GM19467 (cell line): Measurements from ENCODE around the gene CFAP119.

ENCODE experiments used
- ATAC-seq: cut with Tn5 transposase; IDR thresholded peaks from one replicate; pipeline ENCODE4 v1.9.1; 2021; ENCODE audit warnings: mild to moderate bottlenecking, moderate library complexity; ENCODE audit not compliant: unreplicated experiment

The CFAP119 gene

DNA sequence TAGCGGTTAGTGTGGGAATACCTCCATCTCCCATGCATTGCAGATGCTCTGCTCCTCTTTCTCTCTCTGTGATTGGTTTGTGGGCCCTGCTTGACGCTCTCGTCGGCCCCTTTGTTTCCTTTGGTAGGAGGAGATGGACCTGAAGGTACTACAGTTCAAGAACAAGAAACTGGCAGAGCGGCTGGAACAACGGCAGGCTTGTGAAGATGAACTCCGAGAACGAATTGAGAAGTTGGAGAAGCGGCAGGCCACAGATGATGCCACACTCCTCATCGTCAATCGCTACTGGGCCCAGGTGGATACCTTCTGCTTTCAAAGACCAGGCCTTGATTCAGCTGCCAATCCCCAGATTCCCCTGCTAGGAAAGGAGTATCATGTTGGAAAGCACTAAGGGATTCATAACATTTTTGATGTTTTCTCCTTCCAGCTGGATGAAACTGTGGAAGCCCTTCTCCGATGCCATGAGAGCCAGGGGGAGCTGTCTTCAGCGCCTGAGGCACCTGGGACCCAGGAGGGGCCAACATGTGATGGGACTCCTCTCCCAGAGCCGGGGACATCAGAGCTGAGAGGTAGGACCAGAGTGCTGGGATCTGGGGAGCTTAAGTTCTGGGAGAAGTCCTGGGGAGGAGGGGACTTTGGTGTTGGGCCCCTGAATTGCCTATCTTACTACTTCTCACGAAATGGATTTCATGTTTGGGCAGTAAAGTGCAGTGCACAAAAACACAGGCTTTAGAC, 1.3 kb upstream of the CFAP119 start:
- no peak for ATAC-seq

DNA sequence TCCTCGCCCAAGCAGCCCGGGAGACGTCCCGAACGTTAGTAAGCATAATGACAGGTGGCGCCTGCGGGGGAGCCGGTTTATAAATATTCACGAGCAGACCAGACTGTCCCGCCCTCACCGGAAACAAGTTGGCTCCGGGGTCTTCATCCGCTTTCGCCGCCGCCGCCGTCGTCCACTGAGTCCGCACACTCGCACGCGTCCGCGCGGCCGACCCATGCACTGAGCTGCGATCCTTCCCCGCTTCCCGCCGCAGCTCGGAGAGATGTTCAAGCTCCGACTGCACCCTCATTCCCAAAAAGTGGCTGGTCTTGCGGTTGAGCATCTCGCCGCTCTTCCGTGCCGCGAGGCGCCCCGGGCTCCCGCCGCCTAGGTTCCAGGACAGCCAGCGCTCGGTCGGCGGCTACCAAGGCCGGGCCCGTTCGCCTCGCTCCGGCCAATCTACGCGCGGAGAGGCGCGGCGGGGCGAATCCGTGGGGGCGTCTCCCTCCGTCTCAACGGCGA, 385 bp downstream of the CFAP119 start:
- ATAC-seq = peak; percentile 25

DNA sequence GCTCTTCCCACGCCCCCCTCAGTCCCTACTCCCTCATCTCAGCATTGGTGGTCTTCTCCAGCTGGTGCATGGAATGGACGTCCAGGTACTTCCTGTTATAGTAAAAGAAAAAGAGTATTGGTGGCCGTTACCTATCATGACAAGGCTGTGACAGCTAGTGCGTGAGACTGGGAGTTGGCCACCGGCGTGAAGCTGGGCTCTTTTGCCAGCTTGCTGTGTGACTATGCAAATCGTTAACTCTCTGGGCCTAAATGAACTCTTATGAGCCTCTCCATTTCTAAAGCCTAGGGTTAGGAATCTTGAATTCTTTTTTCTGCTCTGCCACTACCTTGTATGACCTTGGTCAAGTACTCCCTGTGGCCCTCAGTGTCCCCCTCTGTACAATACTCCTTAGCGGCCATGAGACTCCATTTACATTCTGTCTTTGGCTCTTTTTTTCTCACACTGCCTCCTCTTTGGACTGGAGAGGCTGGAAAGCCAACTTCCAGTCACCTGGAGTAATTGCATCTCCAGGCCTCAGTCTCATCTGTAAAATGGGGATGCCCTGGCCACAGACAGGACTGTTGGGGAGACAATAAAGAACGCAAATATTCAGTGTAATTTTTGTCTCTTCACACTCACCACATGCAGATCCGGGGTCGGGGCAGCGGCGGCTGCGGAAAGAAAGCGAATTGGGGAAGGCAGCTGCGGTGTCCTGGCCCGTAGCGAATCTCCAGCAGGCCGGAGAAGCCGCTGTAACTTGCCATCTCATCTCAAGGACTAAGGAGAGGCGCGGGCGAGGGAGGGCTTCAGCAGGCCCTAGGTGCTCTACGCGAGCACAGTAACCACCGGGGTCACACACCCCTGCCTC, 1.1 kb downstream of the CFAP119 start:
- no peak for ATAC-seq

DNA sequence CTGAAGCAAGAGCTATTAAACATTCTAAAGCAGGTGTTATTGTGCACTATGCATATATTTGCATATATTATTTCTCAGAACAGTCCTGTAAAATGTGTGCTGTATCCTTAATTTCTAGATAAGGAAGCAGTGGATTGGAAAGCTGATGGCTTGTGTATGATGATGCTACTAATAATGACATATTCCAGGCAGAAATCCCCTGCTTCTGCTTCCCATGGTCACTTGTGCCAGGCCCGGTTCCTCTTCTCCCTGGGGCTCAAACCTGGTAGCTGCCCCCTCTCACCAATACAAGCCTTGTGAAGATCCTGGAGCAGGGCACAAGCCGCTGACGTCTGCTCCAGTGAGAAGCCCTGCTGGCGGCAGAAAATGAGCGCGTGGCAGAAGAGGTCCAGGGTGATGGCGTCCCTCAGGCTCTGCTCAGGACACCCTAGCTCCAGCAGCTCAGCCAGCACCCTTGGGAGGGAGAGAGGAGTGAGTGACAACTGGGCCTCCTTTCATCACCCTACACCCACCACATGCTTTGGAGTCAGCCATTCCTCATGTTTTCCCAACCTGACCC, 1.8 kb downstream of the CFAP119 start:
- ATAC-seq = no peak

DNA sequence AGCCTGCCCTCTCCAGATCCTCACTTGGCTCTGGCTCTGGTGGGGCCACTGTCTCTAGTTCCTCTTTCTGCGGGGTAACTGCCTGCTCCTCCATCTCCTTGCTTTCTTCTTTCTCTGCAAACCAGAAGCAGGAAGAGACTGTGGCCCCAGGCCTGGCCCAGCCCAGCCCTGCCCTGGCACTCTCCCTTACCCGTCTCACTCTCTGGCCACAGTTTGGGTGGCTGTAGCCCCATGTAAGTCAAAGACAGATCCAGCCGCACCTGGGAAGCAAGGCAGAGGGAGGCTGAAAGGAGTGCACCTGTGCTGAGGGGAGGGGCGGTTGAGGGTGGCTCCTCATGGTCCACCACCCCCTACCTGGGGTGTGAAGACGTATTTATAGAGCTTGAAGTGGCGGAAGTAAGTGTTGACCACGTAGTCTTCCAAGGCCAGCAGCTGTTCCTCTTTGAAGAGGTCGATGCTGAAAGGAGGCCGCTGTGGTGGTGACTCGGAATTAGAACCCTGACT, 2.8 kb downstream of the CFAP119 start:
- no peak for ATAC-seq

DNA sequence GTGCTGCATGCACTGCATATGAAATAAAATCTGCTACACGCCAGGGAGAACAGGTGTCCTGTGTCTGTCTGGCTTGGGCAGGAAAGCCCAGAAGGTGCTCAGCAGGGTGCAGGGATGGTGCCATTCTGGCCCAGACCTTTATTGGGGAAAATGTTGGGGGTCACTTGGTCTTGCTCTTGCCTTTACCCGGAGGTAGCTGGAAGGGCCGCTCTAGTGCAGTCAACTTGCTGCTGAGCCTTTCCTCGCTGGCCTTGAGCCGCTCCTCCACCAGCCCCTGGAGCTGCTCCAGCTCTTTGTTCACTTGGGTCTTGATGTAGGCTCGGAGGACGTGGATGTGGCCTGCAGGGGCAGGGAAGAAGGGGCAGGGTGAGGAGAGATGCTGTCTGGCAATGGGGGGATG, 4.5 kb downstream of the CFAP119 start:
- ATAC-seq = no peak

DNA sequence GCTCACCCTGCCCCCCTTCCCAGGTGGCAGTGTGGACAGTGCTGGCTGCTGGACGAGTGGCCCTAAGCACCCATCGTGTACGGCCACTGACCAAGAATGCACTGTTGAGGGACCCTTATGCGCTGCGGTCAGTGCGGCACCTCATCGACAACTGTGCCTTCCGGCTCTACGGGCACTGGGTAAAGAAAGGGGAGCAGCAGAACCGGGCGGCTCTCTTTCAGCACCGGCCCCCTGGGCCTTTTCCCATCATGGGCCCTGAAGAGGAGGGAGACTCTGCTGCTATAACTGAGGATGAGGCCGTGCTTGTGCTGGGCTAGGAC, 5.1 kb downstream of the CFAP119 start:
- ATAC-seq = no peak

DNA sequence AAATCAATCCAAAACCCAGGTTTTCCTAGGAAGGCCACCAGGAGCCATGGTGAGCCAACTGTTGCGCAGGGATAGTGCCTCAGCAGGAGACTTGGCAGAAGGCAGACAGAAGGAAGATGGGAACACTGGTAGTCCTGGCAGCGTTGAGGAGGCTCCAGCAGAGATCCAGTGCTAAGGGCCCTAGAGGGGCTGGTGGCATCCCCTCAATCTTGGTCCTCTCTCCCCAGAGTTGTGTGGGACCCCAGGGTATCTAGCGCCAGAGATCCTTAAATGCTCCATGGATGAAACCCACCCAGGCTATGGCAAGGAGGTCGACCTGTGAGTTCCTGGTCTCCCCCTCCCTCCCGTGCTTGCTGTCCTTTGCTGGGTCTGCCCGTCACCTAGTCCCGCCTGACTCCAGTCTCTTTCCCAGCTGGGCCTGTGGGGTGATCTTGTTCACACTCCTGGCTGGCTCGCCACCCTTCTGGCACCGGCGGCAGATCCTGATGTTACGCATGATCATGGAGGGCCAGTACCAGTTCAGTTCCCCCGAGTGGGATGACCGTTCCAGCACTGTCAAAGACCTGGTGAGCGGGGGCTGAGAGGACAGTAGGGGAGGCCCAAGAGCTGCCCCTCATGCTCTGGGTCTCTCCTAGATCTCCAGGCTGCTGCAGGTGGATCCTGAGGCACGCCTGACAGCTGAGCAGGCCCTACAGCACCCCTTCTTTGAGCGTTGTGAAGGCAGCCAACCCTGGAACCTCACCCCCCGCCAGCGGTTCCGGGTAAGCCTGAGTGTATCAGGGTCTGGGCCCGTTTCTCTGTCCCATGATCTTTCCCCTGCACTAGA, 5.7 kb downstream of the CFAP119 start:
- ATAC-seq = no peak

DNA sequence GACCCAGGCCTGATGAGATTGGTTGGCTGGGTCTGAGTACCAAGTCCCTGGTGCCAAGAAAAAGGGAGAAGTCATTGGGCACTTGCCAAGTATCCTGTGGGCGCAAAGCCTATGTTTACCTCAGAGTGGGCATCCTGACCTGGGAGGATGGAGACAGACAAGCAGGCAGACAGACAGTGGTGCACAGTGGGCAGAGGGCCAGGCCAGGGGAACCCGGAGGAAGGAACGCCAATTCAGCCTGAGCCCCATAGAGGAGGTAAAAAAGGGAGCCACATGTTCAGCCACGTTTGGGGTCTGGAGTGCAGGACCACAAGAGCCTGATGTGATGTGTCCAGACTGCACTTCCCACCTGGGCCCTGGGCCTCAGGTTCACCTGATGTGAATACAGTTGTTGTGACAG, 8.3 kb downstream of the CFAP119 start:
- ATAC-seq = no peak

DNA sequence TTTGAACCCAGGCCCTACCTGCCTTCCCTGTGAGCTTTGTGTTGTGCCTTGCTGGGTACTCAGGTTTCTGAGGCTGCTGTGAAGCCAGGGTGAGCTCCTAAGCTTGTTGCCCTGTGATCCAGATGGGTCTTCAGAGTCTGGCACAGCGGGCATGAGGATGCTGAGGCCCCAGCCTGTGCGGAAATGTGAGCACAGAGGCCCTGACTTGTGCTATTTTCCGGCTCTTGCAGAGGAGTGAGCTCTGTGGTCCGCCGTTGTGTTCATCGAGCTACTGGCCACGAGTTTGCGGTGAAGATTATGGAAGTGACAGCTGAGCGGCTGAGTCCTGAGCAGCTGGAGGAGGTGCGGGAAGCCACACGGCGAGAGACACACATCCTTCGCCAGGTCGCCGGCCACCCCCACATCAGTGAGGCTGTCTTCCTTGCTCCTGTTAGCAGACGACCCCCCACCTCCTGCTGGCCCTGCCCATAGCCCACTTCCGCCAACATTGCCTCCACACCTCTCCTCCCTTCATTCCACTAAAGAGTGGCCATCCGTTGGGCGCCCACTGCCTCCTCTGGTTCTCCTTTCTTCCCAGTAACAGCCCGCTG, 10.9 kb downstream of the CFAP119 start:
- ATAC-seq = no peak

DNA sequence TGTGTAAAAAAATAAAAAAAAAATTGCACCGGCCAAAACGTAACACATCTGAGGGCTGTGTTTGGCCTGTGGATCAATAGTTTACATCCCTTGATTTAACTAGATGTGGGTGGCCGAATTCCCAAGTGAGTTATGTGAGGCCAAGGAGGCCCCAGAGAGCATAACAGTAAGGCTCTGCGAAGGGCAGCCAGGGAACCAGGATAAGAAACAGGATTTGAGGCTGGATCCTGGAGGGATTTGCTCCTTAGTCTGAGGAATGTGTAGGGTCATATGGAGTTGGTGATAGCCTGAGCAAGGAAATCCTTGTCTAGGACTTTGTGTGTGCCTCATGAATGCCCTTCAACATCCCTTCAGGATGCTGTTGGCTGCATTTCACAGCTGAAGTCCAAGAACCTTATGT, 11.7 kb downstream of the CFAP119 start:
- ATAC-seq = no peak

DNA sequence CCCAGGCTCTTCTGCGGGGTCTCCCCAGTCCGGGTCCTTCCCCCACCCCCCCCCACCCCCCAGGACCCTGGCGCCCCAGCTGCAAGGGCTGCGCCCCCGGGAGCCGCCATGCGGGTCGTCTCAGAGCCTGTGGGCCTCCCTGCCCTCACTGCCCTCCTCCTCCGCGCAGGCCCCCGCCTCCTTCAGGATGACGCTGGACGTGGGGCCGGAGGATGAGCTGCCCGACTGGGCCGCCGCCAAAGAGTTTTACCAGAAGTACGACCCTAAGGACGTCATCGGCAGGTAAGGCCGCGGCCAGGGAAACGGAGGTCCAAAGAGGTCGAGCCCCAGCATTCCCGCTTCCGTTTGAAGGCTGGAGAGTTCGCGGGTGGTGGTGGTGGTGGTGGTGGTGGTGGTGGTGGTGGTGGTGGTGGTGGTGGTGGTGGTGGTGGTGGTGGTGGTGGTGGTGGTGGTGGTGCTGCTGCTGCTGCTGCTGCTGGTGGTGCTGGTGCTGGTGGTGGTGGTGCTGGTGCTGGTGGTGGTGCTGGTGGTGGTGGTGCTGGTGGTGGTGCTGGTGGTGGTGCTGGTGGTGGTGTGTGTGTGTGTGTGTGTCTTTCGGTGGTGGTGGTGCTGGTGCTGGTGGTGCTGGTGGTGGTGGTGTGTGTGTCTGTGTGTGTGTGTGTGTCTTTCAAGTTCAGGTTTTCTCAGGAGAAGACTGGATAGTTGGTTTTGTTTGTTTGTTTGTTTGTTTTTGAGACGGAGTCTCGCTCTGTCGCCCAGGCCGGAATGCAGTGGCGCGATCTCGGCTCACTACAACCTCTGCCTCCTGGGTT, 13.0 kb downstream of the CFAP119 start:
- no peak for ATAC-seq

DNA sequence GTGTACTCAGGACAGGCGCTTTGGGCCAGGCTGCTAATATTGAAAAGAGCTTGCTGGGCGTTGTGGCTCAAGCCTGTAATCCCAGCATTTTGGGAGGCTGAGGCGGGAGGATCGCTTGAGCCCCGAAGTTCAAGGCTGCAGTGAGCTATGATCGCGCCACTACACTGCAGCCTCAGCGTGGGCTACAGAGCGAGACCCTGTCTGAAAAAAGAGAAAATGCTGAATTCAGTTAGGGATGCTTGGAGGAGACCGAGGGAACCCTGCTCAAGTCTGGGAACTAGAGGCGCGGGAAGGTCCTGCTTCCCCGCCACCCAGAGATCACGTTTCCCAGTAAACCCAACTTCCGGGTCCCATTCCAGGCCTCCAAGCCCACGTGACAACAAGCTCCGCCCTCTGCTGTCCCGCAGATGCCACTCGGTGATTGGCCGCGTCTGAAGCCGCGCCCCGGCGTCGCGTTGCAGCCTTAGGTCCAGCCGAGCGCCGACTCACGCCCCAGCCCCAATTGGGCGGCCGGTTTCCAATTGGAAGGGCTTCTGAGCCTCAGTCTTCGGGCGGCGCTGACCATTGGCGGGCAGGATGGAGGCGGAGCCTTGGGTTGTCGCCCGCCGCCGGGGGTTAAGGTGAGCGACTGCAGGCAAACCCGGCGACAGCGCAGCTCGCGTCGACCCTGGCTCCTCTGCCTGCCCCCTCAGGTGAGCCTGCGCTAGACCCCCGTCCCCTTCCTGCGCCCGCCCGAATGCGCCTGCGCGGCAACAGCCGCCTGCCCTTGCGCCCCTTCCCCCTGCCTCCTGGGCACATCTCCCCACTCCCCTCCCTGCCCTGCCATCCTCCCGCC, 13.8 kb downstream of the CFAP119 start, which contains the start of gene PHKG2:
Gene PHKG2 (plus strand): TSS at position 627 of the 835 bp plus-strand sequence. CDS start 396 bp downstream, outside the sequence.
- peak; percentile 93 for ATAC-seq

DNA sequence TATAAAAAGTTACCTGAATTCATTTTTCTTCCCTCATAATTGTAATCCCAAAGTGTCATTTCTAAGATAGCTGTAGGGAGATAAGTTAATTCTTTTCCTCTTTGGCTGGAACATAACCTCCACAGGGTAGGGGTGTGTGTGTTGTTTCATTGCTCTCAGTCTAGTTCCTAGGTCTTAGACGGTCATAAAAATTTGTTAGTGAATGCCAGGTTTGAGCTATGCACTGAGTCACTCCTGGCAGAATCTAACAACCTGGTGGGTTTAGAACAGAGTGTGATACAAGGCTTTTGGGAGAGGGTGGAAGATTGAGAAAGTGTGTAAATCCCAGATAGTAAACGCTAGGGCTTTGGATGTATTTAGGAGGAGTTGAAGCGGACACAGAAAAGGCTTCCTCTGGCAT, 14.5 kb downstream of the CFAP119 start:
- ATAC-seq = no peak

DNA sequence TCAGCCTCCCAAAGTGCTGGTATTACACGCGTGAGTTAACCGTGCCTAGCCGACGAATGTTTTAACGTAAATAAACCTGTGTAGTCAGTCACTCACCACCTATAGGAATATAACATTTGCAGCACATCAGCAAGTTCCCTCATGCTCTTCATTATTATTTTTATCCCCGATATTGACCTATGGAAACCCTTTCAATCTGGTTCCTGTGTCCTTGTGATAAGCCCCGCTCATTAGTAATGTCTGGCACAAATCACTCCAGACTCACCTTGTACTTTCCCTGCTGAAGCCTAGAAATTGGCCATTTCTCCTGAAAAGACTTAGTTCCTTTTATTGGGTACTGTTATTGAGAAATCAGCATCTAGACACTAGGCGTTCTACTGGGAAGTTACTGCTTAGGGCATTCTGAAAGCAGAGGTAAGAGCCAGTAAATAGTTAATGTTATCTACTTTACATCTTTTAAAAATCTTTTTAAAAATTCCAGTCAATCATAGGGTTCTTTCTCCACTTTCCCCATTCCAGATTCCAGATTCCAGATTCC, 15.2 kb downstream of the CFAP119 start:
- ATAC-seq = no peak

DNA sequence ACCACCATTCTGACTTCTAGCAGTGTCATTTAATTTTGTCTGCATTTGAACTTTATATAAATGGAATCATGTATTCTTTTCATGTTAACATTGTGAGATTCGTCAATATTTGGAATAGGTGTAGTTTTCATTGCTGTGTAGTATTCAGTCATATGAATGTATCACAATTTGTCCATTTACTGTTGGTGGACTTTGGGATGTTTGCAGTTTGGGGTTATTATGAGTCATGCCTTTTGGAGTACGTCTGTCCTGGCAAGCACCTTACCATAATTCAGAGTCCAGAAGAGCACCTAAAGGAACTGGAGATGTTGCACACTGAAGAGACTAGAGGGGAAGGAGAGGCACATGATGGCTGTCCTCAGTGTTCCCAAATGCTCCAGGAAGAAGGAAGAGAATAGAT, 16.8 kb downstream of the CFAP119 start:
- no peak for ATAC-seq

DNA sequence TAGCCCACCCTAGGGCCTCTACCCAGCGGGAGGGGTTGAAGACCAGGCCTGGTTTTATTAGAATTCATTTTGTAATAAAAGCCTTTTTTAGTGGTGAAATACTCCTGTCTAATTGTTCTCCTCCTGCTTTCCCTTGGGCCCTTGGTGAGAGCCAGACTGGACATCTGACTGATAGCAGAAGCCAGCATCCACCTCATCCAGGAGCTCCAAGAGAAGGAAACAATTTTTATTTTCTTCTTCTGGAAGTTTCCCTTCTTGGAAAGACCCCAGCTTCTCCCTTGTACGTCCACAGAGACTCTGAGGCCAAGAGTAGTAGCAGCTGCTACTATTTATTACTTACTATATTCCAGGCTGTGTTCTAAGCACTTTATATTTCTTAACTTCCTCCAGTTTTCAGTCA, 17.7 kb downstream of the CFAP119 start:
- ATAC-seq = no peak

DNA sequence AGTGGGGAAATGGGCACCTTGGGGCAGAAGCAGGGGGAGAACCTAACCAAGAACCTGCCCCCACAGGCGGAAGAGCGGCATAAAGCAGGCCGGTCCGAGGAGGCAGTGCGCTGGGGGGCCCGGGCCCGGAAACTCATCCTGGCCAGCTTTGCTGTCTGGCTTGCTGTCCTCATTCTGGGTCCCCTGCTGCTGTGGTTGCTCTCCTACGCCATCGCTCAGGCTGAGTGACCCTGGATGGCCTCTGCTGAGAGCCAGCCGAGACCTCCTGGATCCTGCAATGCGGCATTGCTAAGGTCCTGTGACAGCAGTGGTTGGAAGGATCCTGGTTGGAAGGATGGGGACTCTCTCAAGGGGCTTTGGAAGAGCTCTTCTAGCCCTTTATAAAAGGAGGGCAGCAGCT, 18.1 kb downstream of the CFAP119 start:
- no peak for ATAC-seq
